ENCODE data around the gene PPM1E.

DNA sequence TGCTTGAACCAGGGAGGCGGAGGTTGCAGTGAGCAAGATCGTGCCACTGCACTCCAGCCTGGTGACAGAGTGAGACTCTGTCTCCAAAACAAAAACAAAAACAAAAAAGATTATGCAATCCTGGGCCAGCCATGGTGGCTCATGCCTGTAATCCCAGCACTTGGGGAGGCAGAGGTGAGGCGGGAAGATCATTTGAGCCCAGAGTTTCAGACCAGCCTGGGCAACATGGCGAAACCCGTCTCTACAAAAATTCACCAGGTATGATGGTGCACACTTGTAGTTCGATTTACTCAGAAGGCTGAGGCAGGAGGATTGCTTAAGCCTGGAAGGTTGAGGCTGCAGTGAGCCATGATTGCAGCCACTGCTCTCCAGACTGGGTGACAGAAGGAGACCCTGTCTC is 109.6 kb downstream of the PPM1E start:
- TF ChIP-seq POLR2A (IDR thresholded peaks at IDR 0.05; ENCODE audit: extremely low read depth, insufficient read length) (no peak), MAX (IDR thresholded peaks at IDR 0.05; ENCODE audit: low read depth, low read length) (no peak), CTCF (IDR thresholded peaks at IDR 0.05; ENCODE audit: low read depth, low read length) (no peak), MYC (IDR thresholded peaks at IDR 0.05; ENCODE audit: low read depth, low read length) (no peak)
